ENCODE measurements around the gene CD300A. TPM values are rescaled to one million over a fixed set of nuclear protein-coding genes. Genes with fewer than 3 reads are reported as not detected.

The CD300A gene
- polyA plus RNA-seq, 3 donors, result 0.87 to 1.3 (median 1.1) TPM

- DNase-seq (ENCODE audit: low read depth in 3 of 3, low spot score in 2 of 3), result peak in 1 of 3 donors; percentile 80
These were observed 12.0 kb upstream of the CD300A start for GRCh38 chr17:74454197-74455024.

DNA sequence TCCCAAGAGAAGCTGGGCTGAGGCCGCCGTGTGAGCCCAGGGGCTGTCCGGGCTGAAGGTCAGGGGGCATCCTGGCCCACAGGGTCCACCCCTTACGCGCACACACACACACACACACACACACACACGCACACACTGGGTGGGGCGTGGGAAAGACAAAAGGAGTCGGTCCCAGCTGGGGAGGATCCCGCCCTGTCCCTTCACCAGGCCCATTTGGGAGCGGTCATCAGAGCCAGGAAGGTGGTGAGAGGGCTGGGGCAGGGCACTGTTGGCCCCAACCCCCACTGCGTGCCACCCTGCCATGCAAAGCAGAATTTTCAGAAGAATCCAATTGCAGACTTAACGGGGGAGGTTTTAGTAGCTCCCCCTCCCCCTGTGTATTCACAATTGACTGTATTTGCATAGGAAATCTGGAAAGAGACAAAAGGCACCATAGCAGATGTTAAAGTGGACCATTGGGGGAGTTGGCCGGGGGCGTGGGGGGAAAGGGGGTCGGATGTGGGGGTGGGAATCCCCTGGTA lies 11.3 kb upstream of the CD300A start:
- DNase-seq (ENCODE audit: low read depth in 3 of 3, low spot score in 2 of 3), result no peak

DNA sequence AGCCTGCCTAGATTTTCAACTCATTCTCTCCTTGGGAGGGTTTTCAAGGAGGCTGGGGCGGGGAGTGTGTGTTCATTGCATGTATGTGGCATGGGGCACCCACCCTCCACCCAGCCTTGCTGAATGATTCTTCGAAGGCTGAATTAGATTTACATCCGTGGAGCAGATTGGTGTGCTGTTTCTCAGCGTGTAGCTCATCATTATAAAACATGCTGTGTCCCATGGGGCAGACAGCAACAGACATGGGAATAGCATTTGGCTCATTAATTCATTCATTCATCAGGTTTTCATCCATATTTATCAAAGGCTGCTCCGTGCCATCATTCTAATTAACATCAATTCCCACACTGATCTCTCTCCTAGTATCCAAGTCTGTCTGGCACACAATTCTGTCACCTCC lies 10.6 kb upstream of the CD300A start:
- no peak for DNase-seq (ENCODE audit: low read depth in 3 of 3, low spot score in 2 of 3)

GRCh38 chr17:74457146-74457819 lies 9.2 kb upstream of the CD300A start:
- DNase-seq (ENCODE audit: low read depth in 3 of 3, low spot score in 2 of 3), result no peak

GRCh38 chr17:74457820-74458166 lies 8.6 kb upstream of the CD300A start:
- DNase-seq (ENCODE audit: low read depth in 3 of 3, low spot score in 2 of 3), result no peak

- no peak for DNase-seq (ENCODE audit: low read depth in 3 of 3, low spot score in 2 of 3)
These were observed 7.6 kb upstream of the CD300A start for GRCh38 chr17:74458835-74459234.

- DNase-seq (ENCODE audit: low read depth in 3 of 3, low spot score in 2 of 3), result no peak
These were observed 6.8 kb upstream of the CD300A start for GRCh38 chr17:74459622-74460021.

GRCh38 chr17:74460241-74460640 lies 6.2 kb upstream of the CD300A start:
- DNase-seq (ENCODE audit: low read depth in 3 of 3, low spot score in 2 of 3), result no peak

- no peak for DNase-seq (ENCODE audit: low read depth in 3 of 3, low spot score in 2 of 3)
These were observed 5.4 kb upstream of the CD300A start for GRCh38 chr17:74460996-74461395.

DNA sequence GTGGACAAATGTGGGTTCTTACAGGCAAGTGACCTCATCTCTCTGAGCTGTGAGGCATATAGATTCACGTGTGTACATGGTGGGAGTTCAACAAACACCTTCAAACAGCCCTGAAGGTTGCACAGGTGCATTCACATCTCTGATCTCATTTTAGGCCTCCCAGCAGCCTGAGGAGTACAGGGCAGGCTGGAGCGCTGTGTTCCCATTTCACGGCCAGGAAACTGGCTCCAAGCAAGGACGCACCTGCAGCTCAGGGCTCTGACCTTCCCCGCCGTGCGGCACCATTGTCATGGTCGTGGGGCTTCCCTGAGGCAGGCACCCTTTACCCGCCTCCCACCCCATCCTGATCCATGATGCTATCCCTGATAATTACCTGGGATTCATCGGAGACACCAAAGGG lies 4.8 kb upstream of the CD300A start:
- no peak for DNase-seq (ENCODE audit: low read depth in 3 of 3, low spot score in 2 of 3)

DNA sequence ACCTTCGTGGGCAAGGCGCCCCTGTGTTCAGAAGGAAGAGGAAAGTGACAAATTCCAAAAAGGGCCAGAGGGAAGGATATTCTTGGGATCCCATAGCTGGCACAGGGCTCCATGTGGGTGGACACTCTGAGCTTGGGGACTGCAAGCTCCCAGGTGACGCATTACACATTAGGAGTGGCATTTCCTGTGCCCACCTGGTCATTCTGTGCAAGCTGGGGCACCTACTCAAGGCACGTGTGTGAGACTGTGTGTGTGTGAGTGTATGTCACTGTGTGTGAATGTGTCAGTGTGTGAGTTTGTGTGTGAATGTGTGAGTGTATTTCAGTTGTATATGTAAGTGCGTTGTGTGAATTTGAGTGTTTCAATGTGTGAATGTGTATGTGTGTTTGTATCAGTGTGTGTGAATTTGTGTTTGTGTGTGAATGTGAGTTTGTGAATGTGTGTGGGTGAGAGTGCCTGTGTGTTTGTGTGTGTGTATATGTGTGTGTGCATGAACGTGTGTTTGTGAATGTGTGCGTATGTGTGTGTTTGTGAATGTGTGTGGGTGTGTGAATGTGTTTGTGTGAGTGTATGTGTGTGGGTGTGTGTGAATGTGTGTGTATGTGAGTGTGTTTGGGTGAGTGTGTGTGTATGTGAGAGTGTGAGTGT lies 1.6 kb upstream of the CD300A start:
- no peak for DNase-seq (ENCODE audit: low read depth in 3 of 3, low spot score in 2 of 3)

GRCh38 chr17:74465378-74466110 lies 890 bp upstream of the CD300A start:
- no peak for DNase-seq (ENCODE audit: low read depth in 3 of 3, low spot score in 2 of 3)

DNA sequence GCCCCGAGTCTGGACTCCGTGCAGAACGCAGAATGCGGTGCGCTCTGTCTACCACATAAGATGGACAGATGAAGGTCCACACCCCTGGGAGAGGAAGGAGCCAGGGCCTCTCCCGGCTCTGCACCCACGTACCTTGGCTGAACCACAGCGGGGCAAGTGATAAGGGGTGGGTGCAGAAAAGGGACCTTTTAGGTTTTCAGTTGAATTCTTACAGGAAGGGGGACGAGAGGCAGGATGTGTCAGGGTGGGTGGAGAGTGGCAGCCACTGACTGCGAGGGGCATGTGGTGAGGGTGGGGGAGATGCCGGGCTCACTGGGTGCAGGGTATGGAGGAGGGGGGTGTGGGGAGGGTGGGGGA lies 372 bp downstream of the CD300A start:
- DNase-seq (ENCODE audit: low read depth in 3 of 3, low spot score in 2 of 3), result no peak

DNA sequence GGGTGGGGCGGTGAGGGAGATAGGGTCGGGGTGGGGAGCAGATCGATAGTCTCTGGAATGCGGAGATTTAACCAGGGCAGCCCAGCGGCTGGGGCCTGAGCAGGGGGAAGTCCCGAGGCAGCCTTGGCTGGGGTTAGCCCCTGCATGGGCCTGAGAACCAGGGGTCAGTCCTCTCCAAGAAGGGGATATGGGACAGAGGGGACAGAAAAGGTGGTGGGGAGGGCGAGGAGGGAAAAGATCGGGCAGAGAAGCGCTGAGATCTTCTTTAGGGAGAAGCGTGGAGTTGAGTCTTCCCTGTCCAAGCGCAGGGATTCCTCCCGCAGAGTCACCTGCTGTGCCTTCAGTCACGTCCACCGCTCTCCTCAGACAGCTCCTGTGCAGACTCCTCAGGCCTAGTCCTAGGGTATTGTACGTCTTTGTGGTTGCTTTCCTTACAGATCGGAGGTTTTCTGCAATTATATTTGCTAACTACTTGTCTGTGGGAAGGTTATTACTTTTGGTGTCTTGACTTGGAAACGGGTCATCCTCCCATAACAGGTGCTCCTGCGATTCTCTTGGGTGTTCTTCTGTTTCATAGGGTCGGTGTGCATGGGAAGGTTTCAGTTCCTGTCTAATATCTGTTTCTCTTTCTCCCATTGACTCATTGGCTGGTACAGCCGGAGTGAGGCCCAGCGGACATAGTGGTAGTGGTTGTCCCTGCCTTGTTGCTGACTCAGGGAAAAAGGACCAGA lies 952 bp downstream of the CD300A start:
- DNase-seq (ENCODE audit: low read depth in 3 of 3, low spot score in 2 of 3), result no peak

- DNase-seq (ENCODE audit: low read depth in 3 of 3, low spot score in 2 of 3), result no peak
These were observed 4.9 kb downstream of the CD300A start for GRCh38 chr17:74471341-74471740.

- DNase-seq (ENCODE audit: low read depth in 3 of 3, low spot score in 2 of 3), result no peak
These were observed 6.5 kb downstream of the CD300A start for GRCh38 chr17:74472890-74473289.

DNA sequence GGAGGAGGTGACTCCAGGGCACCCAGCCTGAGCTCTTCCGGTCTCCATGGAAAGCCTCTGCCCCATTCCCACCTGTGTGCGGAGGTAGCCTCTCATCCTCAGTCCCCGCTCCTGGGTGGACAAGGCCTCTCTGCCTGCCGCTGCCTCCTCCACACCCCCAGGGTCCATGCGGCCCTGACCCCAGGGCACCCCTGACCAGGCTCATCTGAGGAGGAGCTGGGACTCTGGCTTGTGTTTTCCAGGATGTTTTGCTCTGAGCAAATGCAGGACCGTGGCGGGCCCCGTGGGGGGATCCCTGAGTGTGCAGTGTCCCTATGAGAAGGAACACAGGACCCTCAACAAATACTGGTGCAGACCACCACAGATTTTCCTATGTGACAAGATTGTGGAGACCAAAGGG lies 6.9 kb downstream of the CD300A start:
- no peak for DNase-seq (ENCODE audit: low read depth in 3 of 3, low spot score in 2 of 3)

DNA sequence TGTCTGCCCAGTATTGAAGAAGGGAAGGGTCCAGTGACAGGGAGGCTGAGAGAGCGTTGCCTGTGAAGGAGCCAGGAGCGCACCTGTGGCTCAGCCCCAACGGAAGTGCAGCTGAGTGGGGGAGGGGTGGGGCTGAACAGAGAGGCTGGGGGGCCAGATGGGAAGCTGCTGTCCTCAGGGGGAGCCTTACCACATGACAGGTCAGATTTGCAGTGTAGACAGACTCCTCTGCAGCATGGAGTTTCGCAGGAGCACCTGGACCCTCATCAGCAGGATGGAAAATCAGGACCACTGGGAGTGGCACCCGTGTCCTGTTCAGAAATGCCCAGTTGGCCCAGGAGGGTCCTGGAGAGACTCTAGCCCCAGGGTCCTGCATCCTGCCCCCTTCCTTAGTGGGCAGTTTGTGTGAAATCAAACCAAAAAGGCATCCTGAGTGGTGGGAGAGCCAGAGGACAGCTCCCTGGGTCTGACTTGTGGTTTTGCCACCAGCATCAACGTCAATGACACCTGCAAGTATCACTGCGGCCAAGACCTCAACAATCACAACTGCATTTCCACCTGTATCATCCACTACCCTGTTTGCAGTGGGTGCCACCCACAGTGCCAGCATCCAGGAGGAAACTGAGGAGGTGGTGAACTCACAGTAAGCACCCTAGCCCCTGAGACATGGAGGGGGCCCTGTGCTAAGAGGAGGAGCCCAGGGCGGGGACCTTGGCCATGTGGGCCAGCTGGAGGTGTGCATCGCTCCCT lies 7.8 kb downstream of the CD300A start:
- no peak for DNase-seq (ENCODE audit: low read depth in 3 of 3, low spot score in 2 of 3)

- no peak for DNase-seq (ENCODE audit: low read depth in 3 of 3, low spot score in 2 of 3)
These were observed 8.8 kb downstream of the CD300A start for GRCh38 chr17:74475189-74475588.

- no peak for DNase-seq (ENCODE audit: low read depth in 3 of 3, low spot score in 2 of 3)
These were observed 11.0 kb downstream of the CD300A start for GRCh38 chr17:74477411-74477810.

Data from right renal cortex interstitium (tissue), 3 donors.